CD14-positive monocyte (primary cell): Measurements from ENCODE around the gene DRD1. TPM values are rescaled to one million over a fixed set of nuclear protein-coding genes. Genes with fewer than 3 reads are reported as not detected.
A peak's percentile ranks its signal among the peaks of the same experiment; 100 is the strongest.

ENCODE experiments used
- DNase-seq, 3 donors: peaks; one replicate each; pipeline ENCODE4 v3.0.0-alpha.2; 2011 to 2022
- H2AFZ ChIP-seq: 2 replicates; pipeline ENCODE4 v1.6.0; 2012; ENCODE audit warnings: mild to moderate bottlenecking, low read depth, low read length, inconsistent platforms; ENCODE audit not compliant: insufficient read depth, poor library complexity, severe bottlenecking
- H3K27ac ChIP-seq, 2 donors: 1 replicate in 1 of 2; 2 replicates in 1 of 2; pipeline ENCODE4 v1.5.1; 2012 to 2013; ENCODE audit warnings: low read length in 2 of 2, control low read depth in 1 of 2, inconsistent platforms in 1 of 2, low read depth in 1 of 2, mild to moderate bottlenecking in 1 of 2
- H3K27me3 ChIP-seq, 2 donors: one replicate each; pipeline versions ENCODE4 v1.6.0 to v1.6.1; 2011 to 2013; ENCODE audit warnings: low read length in 2 of 2; ENCODE audit not compliant: control insufficient read depth in 2 of 2, insufficient read depth in 2 of 2
- H3K36me3 ChIP-seq, 2 donors: replicated peaks in 1 of 2; 1 replicate in 1 of 2; 2 replicates in 1 of 2; pipeline versions ENCODE4 v1.5.1 to v1.6.1; 2012 to 2013; ENCODE audit warnings: low read length in 2 of 2, control low read depth in 1 of 2, inconsistent platforms in 1 of 2, mild to moderate bottlenecking in 1 of 2; ENCODE audit not compliant: insufficient read depth in 2 of 2, control insufficient read depth in 1 of 2
- H3K4me1 ChIP-seq, 2 donors: 1 replicate in 1 of 2; 2 replicates in 1 of 2; pipeline versions ENCODE4 v1.5.1 to v1.6.1; 2012 to 2013; ENCODE audit warnings: low read length in 2 of 2, control low read depth in 1 of 2, inconsistent platforms in 1 of 2, mild to moderate bottlenecking in 1 of 2, moderate library complexity in 1 of 2; ENCODE audit not compliant: insufficient read depth in 2 of 2, control insufficient read depth in 1 of 2
- H3K4me2 ChIP-seq: replicated peaks from 2 replicates; pipeline ENCODE3; 2012; ENCODE audit warnings: low read length, moderate library complexity, mild to moderate bottlenecking; ENCODE audit not compliant: poor library complexity, severe bottlenecking; ENCODE audit errors: extremely low read depth
- H3K4me3 ChIP-seq, 3 experiments: fragments of 200-600 bp in 1 of 3; sonication (generic) in 1 of 3; replicated peaks in 1 of 3; 1 replicate in 2 of 3; 2 replicates in 1 of 3; pipeline ENCODE4 v1.5.1; 2011 to 2013; ENCODE audit warnings: low read length in 3 of 3, mild to moderate bottlenecking in 3 of 3, control low read depth in 2 of 3, low read depth in 2 of 3, inconsistent platforms in 1 of 3, moderate library complexity in 1 of 3
- H3K79me2 ChIP-seq: 2 replicates; pipeline ENCODE4 v1.6.0; 2012; ENCODE audit warnings: mild to moderate bottlenecking, control low read depth, inconsistent platforms, low read length, moderate library complexity; ENCODE audit not compliant: insufficient read depth
- H3K9ac ChIP-seq: 2 replicates; pipeline ENCODE4 v1.6.0; 2017; ENCODE audit warnings: low read length, mild to moderate bottlenecking; ENCODE audit not compliant: insufficient read depth, poor library complexity, severe bottlenecking
- H3K9me3 ChIP-seq, 2 donors: replicated peaks in 1 of 2; 1 replicate in 1 of 2; 2 replicates in 1 of 2; pipeline versions ENCODE4 v1.5.1 to v1.6.1; 2012 to 2013; ENCODE audit warnings: low read length in 2 of 2, control low read depth in 1 of 2; ENCODE audit not compliant: control insufficient read depth in 1 of 2, insufficient read depth in 1 of 2
- H4K20me1 ChIP-seq: 2 replicates; pipeline ENCODE4 v1.6.0; 2012; ENCODE audit warnings: mild to moderate bottlenecking, low read length, control low read depth, moderate library complexity; ENCODE audit not compliant: insufficient read depth
- H3K27ac Mint-ChIP-seq, 7 donors: one replicate each; pipeline ENCODE4 v1.8.0; 2020; ENCODE audit warnings: mild to moderate bottlenecking in 7 of 7, mixed read lengths in 7 of 7, moderate library complexity in 6 of 7, inconsistent platforms in 2 of 7
- H3K27me3 Mint-ChIP-seq, 3 donors: one replicate each; pipeline ENCODE4 v1.8.0; 2021 to 2022; ENCODE audit warnings: low read depth in 3 of 3, mild to moderate bottlenecking in 3 of 3, mixed read lengths in 3 of 3, moderate library complexity in 3 of 3, inconsistent platforms in 1 of 3
- H3K36me3 Mint-ChIP-seq, 2 donors: one replicate each; pipeline ENCODE4 v1.8.0; 2020; ENCODE audit warnings: mixed read lengths in 2 of 2, inconsistent platforms in 1 of 2, mild to moderate bottlenecking in 1 of 2
- H3K4me1 Mint-ChIP-seq: one replicate; pipeline ENCODE4 v1.8.0; 2020; ENCODE audit warnings: mild to moderate bottlenecking, mixed read lengths
- H3K4me3 Mint-ChIP-seq, 2 donors: one replicate each; pipeline ENCODE4 v1.8.0; 2020; ENCODE audit warnings: mild to moderate bottlenecking in 2 of 2, mixed read lengths in 2 of 2, moderate library complexity in 1 of 2
- H3K9me3 Mint-ChIP-seq, 7 donors: one replicate each; pipeline ENCODE4 v1.8.0; 2020 to 2022; ENCODE audit warnings: mixed read lengths in 7 of 7, mild to moderate bottlenecking in 6 of 7, moderate library complexity in 6 of 7, inconsistent platforms in 2 of 7
- WGBS: methylation state at CpG from one replicate; pipeline ENCODE4 v1.1.5; 2013; ENCODE audit warnings: missing lambda C conversion rate; ENCODE audit not compliant: insufficient coverage; 5-methylcytosine and 5-hydroxymethylcytosine counted together
- intact Hi-C, 2 donors: fragments of 100-400 bp; cut with micrococcal nuclease; formaldehyde crosslinking; loops; one replicate each; pipeline versions ENCODE4 v1.15.0 to v1.15.1; 2023
- polyA plus RNA-seq, 3 donors: library from polyadenylated mRNA; depleted of rRNA in 1 of 3; unstranded in 2 of 3; stranded (reverse) in 1 of 3; fragments of 300-500 nt in 2 of 3; fragments of >200 nt in 1 of 3; fragmentation: Illumina TruSeq in 2 of 3; gene quantifications; 1 replicate in 2 of 3; 2 replicates in 1 of 3; pipeline ENCODE4 v1.2.3, GENCODE V29; 2012 to 2021
- TF ChIP-seq, protein P1 (sequence below): fragments of 200-600 bp; IDR thresholded peaks from one replicate; pipeline ENCODE4 v1.8.0; 2022; ENCODE audit warnings: antibody characterized with exemption, mild to moderate bottlenecking

DRD1 gene
- polyA plus RNA-seq, 3 donors = not detected

DNA sequence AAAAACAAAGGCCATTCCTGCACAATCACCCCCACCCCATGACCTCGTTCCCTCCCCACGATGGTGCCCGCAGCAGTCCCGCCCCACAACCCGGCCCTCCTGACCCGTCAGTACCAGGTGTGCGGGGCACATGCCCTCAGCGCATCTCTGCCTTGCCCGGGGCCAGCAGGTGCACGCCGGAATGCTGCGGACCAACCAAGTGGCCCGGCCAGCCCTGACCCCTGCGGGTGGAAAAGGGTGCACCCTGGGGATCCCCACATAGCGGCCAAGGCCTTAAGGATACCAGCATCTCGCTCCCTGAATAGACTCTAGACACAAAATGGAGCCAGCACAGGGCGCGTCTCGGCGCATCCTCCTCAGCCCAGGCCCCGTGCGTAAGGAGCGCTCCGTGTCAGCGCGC is 40.3 kb upstream of the DRD1 start:
- Histone ChIP-seq H2AFZ (no peak overlapping the region), H3K36me3 (peaks cover 2 to 8% of the 10 kb centered on the region in 2 donors), H3K79me2 (peaks cover 84% of the 10 kb centered on the region), H3K27me3 (no peaks in the 10 kb centered on the region), H3K27ac (no peak overlapping the region), H3K9me3 (no peaks in the 10 kb centered on the region), H4K20me1 (no peaks in the 10 kb centered on the region), H3K9ac (no peak overlapping the region), H3K4me2 (no peak overlapping the region), H3K4me3 (no peak overlapping the region), H3K4me1 (peaks cover 5 to 12% of the 10 kb centered on the region in 2 donors)
- TF ChIP-seq, protein P1, sequence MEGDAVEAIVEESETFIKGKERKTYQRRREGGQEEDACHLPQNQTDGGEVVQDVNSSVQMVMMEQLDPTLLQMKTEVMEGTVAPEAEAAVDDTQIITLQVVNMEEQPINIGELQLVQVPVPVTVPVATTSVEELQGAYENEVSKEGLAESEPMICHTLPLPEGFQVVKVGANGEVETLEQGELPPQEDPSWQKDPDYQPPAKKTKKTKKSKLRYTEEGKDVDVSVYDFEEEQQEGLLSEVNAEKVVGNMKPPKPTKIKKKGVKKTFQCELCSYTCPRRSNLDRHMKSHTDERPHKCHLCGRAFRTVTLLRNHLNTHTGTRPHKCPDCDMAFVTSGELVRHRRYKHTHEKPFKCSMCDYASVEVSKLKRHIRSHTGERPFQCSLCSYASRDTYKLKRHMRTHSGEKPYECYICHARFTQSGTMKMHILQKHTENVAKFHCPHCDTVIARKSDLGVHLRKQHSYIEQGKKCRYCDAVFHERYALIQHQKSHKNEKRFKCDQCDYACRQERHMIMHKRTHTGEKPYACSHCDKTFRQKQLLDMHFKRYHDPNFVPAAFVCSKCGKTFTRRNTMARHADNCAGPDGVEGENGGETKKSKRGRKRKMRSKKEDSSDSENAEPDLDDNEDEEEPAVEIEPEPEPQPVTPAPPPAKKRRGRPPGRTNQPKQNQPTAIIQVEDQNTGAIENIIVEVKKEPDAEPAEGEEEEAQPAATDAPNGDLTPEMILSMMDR = no peak
- Mint-ChIP-seq H3K27ac (no peak overlapping the region), H3K36me3 (peaks cover 32 to 47% of the 10 kb centered on the region in 2 donors), H3K4me1 (peaks cover 14% of the 10 kb centered on the region), H3K27me3 (peaks cover 0 to 1% (median 0%) of the 10 kb centered on the region in 3 donors), H3K9me3 (no peaks in the 10 kb centered on the region), H3K4me3 (no peak overlapping the region)
- intact Hi-C loops = no loop called here
- WGBS = 96% methylated on average over 21 of the region's 26 CpGs
- DNase-seq = no peak

DNA sequence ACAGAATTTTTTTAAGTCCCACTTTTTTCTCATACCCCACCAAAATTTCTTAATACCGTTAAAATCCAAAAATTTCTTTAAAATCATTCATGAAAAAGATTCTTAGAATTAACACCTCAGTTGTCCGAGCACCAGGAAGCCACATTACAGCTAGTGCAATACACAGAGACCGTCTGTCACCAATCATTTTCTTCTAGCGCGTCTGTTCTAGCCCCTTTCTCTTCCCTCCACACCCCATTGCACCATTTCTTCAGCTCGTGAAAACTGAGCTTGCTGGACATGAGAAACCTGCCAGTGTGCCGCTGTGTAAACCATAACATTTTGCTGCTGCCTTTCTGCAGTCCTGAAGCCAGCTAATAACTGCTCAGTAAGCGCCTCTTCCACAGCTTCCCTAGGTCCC is 39.4 kb upstream of the DRD1 start:
- Histone ChIP-seq H3K36me3 (peaks cover 2 to 8% of the 10 kb centered on the region in 2 donors), H3K27ac (no peak overlapping the region), H4K20me1 (no peaks in the 10 kb centered on the region), H3K79me2 (peaks cover 90% of the 10 kb centered on the region), H2AFZ (no peak overlapping the region), H3K4me3 (no peak overlapping the region), H3K4me2 (no peak overlapping the region), H3K9ac (no peak overlapping the region), H3K4me1 (peaks cover 10 to 17% of the 10 kb centered on the region in 2 donors), H3K9me3 (no peaks in the 10 kb centered on the region), H3K27me3 (no peaks in the 10 kb centered on the region)
- TF ChIP-seq, protein P1 = no peak
- H3K36me3 Mint-ChIP-seq = peaks cover 30 to 44% of the 10 kb centered on the region in 2 donors
- WGBS = 93% methylated on average over 8 of the region's 8 CpGs
- DNase-seq = no peak
- intact Hi-C loops = no loop called here
- peaks cover 19% of the 10 kb centered on the region for H3K4me1 Mint-ChIP-seq
- H3K9me3 Mint-ChIP-seq = no peaks in the 10 kb centered on the region
- H3K4me3 Mint-ChIP-seq = no peak overlapping the region
- peaks cover 0 to 1% (median 0%) of the 10 kb centered on the region in 3 donors for H3K27me3 Mint-ChIP-seq
- H3K27ac Mint-ChIP-seq = peak overlapping the region in 1 of 7 donors; percentile 1
